NCI-H748 treated with DMSO at 0.1 percent for 48 hours (cell line): ENCODE data around the gene FAM89B.
A peak's percentile ranks its signal among the peaks of the same experiment; 100 is the strongest.
"Not testable (repeated sequence)": the region's sequence is repeated elsewhere in the genome, so short reads cannot be mapped to it uniquely, and the experiment has no call there.

Experiments
- DNase-seq: peaks from one replicate; lab custom pipeline; 2025; lab: John Stamatoyannopoulos, UW

FAM89B gene

GRCh38 chr11:65572356-65573051 lies at the start of gene FAM89B:
TSS of gene FAM89B (plus strand) at chr11:65572538. CDS start at chr11:65572670, 132 bp downstream.
- peak; percentile 60 for DNase-seq

GRCh38 chr11:65522718-65523630 lies 49.4 kb upstream of the FAM89B start:
- not testable (repeated sequence) for DNase-seq

GRCh38 chr11:65523631-65523968 lies 48.7 kb upstream of the FAM89B start:
- DNase-seq: not testable (repeated sequence)

GRCh38 chr11:65524014-65524740 lies 48.2 kb upstream of the FAM89B start:
- DNase-seq: no peak

GRCh38 chr11:65524741-65525545 lies 47.4 kb upstream of the FAM89B start, which contains the start of gene SCYL1:
TSS of gene SCYL1 (plus strand) at chr11:65525083. CDS start at chr11:65525154, 71 bp downstream.
- peak; percentile 27 for DNase-seq

GRCh38 chr11:65525546-65526480 lies 46.5 kb upstream of the FAM89B start:
- DNase-seq: no peak

- no peak for DNase-seq
Observed at GRCh38 chr11:65526744-65527143, 45.6 kb upstream of the FAM89B start.

- DNase-seq: no peak
Observed at GRCh38 chr11:65528819-65529350, 43.5 kb upstream of the FAM89B start.

- no peak for DNase-seq
Observed at GRCh38 chr11:65529475-65530156, 42.7 kb upstream of the FAM89B start.

GRCh38 chr11:65530157-65530496 lies 42.2 kb upstream of the FAM89B start:
- no peak for DNase-seq

GRCh38 chr11:65532388-65533064 lies 39.8 kb upstream of the FAM89B start:
- DNase-seq: no peak

- DNase-seq: no peak
Observed at GRCh38 chr11:65535102-65535501, 37.2 kb upstream of the FAM89B start.

- no peak for DNase-seq
Observed at GRCh38 chr11:65536412-65537295, 35.7 kb upstream of the FAM89B start.

GRCh38 chr11:65537296-65537597 lies 35.1 kb upstream of the FAM89B start:
- DNase-seq: no peak

GRCh38 chr11:65537620-65538231 lies 34.6 kb upstream of the FAM89B start:
- DNase-seq: no peak

- DNase-seq: no peak
Observed at GRCh38 chr11:65538232-65538914, 34.0 kb upstream of the FAM89B start.
